HG02678 (cell line): ENCODE results near the gene GPR25.
"Not testable (repeated sequence)": the region's sequence is repeated elsewhere in the genome, so short reads cannot be mapped to it uniquely, and the experiment has no call there.

ENCODE experiments used
- ATAC-seq: cut with Tn5 transposase; IDR thresholded peaks from one replicate; pipeline ENCODE4 v1.9.1; 2021; ENCODE audit warnings: mild to moderate bottlenecking, moderate library complexity; ENCODE audit not compliant: unreplicated experiment

Gene GPR25

DNA sequence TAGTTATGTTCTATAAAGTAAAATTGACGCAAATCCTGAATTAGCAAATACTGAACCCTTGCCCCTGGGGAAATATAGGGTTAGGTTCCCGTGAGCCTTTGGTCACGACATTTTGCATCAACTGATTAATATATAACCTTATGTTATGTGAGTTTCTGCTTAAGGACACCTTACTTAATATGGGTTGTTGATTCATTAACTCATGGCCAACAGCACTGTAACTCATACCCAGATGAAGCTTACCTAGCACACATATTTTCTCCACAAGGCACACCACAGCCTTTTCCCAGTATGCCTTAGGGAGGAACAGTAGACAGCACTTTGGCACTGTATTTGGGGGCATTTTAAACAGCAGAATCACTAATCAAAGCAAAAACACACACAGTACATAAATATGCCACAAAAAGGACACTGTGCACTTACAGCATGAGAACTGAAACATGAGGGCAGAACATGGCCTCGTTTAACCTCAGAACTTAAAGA, 37.0 kb downstream of the GPR25 start:
- ATAC-seq, result peak; percentile 38

DNA sequence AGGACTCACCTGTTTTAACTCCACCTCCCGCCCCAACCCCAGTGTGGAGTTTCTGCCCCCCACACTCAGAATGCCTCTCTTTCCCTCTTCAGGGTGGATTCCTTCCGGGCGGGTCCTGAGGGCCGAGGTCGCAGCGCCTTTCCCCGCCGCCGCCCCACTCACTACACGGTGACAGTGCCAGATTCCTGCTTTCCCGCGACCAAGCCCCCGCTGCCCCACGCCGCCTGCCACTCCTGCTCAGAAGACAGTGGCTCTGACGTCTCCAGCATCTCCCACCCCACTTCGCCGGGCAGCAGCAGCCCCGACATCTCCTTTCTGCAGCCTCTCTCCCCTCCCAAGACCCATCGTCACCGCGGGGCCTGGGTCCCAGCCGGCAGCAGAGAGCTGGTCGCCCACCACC, 38.6 kb downstream of the GPR25 start:
- ATAC-seq, result no peak

DNA sequence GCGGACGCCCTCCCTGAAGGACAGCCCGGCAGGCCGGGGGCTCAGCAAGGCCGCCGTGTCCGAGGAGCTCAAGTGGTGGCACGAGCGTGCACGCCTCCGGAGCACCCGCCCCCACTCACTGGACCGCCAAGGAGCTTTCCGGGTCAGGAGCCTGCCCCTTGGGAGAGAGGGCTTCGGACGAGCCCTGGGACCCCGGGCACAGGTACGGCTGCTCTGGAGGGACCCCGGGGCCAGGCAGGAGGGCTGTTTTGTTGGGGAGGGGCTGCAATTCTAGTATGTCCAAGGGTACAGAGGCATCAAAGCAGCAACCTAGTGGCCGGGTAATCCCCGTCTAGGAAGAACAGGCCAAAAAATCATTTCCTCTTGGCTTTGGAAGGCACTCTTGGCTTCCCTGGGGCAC, 39.2 kb downstream of the GPR25 start:
- ATAC-seq, result not testable (repeated sequence)

DNA sequence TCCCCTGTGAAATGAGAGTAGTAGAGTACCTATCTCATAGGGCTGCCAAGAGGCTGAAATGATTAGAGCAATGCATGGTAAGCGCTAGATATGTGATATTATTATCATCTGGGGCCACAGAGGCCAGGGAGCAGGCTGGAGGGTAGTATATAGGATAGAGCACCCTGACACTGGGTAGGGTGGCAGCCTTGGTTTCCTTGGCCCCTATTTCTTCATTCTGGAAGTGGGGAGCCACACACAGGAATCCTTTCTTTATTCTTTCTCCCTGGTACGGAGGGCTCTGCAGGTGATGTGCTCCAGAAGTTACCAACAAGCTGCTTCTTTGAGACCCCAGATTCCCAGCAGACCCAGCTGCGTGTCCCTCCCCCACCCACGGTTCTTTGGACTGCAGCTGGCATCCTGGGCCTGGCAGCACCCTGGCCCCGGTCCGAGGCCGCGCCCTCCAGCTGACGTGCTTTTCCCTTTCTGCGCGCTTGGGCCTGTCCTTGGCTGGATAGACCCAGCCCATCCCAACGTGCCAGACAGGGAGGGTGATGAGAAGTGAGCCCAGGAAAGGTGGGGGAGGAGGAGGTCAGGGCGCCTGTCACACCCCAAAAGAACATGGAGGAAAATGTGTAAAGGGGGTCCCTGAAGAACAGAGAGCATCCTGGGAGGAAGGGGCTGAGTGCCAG, 40.1 kb downstream of the GPR25 start:
- no peak for ATAC-seq

DNA sequence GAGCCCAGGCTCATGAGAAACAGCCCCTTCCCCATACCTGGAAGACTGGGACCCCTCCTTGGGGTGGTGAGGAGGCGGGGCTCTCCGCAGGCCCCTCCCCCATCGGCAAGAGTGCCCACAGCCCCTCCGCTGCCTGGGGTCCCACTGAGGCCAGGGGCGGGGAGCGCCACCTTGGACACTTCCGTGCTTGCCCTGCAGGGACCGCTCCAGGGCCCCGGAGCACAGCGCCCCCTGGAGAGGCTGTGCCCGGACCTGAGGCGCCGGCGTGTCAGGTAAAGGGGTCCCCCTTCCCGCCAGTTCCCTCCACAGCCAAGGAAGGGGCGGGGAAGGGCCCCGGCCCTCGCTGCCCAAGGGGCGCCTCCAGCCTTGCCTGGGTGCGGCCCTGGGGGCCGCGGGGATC, 43.4 kb downstream of the GPR25 start:
- ATAC-seq, result no peak

DNA sequence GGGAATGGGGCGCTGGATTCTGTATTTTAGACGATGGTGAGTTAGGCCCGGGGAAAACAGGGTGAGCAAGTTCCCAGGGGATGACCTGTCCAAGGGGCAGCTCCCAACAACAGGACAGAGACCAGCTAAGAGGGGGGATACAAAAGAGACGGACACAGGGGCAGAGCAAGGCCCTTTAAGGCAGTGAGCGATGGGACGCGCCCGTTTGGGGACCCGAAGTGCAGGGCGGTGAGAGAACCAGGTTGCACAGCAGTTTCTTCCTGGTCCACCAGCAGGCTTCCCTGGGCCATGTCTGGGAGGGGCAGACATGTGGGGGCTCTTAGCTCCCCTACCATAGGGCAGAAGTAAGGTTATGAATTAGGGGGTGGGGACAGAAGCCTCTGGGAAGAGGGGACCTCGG, 43.9 kb downstream of the GPR25 start:
- ATAC-seq, result no peak

DNA sequence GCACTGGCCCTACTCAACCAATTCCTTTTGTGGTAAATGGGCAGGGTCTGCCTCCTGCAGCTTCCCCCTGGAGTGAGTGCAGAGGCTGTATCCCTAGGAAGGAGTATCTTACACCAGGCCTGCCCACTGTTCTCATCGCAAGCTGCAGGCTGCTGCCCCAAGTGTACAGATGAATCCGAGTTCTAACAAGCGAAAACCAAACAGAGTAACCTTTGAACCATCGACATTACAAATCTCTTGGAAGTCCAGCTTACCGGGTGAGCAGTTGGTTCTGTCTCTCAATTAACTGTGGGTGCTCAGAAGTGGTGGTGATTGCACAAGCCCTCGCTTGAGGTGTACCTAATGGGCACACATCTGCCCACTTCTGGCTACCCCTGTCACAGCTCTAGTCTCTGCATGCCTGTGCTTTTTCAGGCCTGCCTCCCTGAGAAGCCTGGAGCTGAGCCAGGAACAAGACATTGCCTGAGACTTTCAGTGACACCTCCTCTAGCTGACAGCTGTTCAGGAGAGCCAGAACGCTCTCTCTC, 44.6 kb downstream of the GPR25 start:
- ATAC-seq, result no peak

DNA sequence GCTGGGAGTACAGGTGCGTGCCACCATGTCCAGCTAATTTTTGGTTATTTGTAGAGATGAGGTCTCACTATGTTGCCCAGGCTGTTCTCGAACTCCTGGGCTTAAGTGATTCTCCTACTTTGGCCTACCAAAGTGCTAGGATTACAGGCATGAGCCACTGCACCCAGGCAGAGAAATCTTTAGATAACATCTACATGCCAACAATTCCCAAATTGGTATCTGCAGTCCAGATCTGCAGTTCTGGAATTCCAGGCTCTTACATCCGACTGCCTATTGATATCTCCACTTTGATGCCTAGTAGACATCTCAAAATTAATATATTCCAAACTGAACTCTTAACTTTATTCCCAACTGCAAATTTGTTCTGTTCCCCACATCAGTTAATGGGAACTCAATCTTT, 45.2 kb downstream of the GPR25 start:
- ATAC-seq, result no peak

DNA sequence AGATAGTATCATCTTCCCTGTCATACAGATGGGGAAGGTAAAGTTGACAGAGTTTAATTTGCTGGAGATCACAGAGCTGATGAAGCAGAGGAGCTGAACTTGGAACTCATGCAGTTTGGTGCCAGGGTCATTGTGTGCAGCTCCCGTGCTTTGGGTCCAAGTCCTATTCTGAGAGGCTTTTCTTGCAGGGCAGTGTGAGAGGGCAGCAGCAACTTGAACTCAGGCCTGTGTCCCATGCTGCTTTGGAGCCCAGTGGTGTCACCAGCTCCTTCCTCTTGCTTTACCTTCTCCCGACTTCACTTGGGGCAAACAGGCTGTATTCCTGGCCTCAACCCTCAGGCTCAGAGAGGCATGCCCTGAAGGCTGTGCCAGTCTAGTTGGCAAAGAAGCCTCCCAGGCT, 46.6 kb downstream of the GPR25 start:
- ATAC-seq, result no peak

DNA sequence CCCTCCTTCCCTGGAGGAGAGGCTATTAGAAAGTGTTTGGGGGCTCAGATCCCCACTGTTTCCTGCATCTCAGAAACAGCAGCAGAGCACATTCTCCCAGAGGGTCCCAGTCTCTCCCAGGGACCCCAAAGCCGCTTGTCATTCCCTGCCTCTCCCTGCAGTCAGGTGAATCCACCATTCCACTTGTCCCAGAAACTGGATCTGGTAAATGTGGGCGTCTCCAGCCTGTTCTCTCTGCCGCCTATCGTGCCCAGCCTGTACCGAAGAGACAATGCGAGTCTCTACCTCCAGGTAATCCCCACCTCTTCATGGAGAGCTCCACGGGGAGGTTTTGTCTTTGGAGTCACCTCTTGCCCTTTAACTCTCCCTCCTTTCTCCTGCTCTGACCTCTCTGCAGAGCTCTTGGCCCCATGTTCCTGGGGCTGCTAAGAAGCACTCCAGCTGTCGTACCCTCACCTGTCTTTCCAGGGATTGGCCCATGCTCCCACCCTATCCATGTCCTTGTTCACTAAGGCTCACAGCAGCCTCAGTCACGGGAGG, 48.9 kb downstream of the GPR25 start:
- no peak for ATAC-seq

DNA sequence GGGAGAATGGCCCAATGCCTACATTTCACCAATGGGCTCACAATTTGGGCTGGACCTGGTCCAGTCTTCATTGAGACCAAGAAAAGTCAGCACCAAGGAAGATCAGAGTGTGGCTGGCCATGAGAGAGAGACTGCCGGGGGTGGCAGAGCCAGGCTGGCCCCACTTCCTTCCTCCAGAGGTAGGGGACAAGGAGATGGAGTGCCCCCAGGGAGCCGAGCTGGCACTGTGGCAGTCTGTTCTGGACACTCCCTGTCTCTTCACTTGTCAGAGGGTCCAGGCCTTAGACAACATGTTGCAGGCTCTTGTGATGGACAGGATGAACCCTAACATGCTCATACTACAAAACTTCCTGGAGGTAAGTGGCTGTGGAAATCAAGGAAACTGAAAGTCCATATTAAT, 49.6 kb downstream of the GPR25 start:
- no peak for ATAC-seq

DNA sequence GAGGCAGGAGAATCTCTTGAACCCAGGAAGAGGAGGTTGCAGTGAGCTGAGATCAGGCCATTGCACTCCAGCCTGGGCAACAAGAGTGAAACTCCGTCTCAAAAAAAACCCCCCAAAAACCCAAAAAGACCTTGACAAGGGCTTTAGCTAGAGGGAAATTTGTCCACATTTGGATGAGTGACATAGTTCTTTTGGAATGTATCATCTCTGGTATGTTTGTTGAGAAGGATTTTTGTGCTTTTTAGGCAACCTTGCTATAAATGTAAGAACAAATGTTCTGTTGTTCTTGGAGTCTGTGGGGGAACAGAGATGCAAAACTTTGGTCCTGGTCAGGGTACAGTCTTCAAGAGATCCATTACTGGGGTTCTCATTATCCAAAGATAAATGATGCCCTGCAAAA, 50.8 kb downstream of the GPR25 start:
- ATAC-seq, result no peak
